Measurements from ENCODE around the gene RUBCN. TPM values are rescaled to one million over a fixed set of nuclear protein-coding genes. Genes with fewer than 3 reads are reported as not detected.
"Not testable (repeated sequence)": the region's sequence is repeated elsewhere in the genome, so short reads cannot be mapped to it uniquely, and the experiment has no call there.

RUBCN gene
- total and polyA plus RNA-seq, 2 donors from 2014 or later: 4.4 to 31.5 TPM

- peak overlapping the region in 2 of 3 donors; percentile 29 to 55 for H3K4me3 ChIP-seq (ENCODE audit: low read length in 3 of 3)
- FAIRE-seq; H3K27me3 ChIP-seq (ENCODE audit: control insufficient read depth, insufficient read depth, low read length); H3K27ac ChIP-seq (ENCODE audit: low read depth in 2 of 2, low read length in 2 of 2); DNase-seq; intact Hi-C loops (cut with DNase I); H3K4me1 ChIP-seq (ENCODE audit: control insufficient read depth in 2 of 3, insufficient read depth in 2 of 3, low read depth in 1 of 3, low read length in 3 of 3); H3K36me3 ChIP-seq (ENCODE audit: control insufficient read depth in 2 of 3, insufficient read depth in 3 of 3, low read length in 3 of 3); H3K9ac ChIP-seq (ENCODE audit: low read length in 3 of 3); H3K9me3 ChIP-seq (ENCODE audit: control insufficient read depth in 2 of 3, insufficient read depth in 1 of 3, low read length in 3 of 3): not testable (repeated sequence)
Measured at GRCh38 chr3:197626404-197627157, 110.1 kb downstream of the RUBCN start.

- H3K27ac ChIP-seq (ENCODE audit: low read depth in 2 of 2, low read length in 2 of 2); H3K4me1 ChIP-seq (ENCODE audit: control insufficient read depth in 2 of 3, insufficient read depth in 2 of 3, low read depth in 1 of 3, low read length in 3 of 3); FAIRE-seq; intact Hi-C loops (cut with DNase I); H3K9ac ChIP-seq (ENCODE audit: low read length in 3 of 3); DNase-seq; H3K9me3 ChIP-seq (ENCODE audit: control insufficient read depth in 2 of 3, insufficient read depth in 1 of 3, low read length in 3 of 3); H3K4me3 ChIP-seq (ENCODE audit: low read length in 3 of 3); H3K27me3 ChIP-seq (ENCODE audit: control insufficient read depth, insufficient read depth, low read length): not testable (repeated sequence)
- peaks cover 4 to 15% (median 5%) of the 10 kb centered on the region in 3 donors for H3K36me3 ChIP-seq (ENCODE audit: control insufficient read depth in 2 of 3, insufficient read depth in 3 of 3, low read length in 3 of 3)
Measured at GRCh38 chr3:197621478-197621877, 115.2 kb downstream of the RUBCN start.

Other genes with a start within 250 kb of the RUBCN start
- gene BDH1, start 180.9 kb downstream of the RUBCN start, total RNA-seq: 21.2 TPM
- 49.6 TPM for gene BDH1, start 180.9 kb downstream of the RUBCN start, polyA plus RNA-seq (ENCODE audit: insufficient read depth, low read depth, low replicate concordance)
- 53.7 TPM for gene FYTTD1, start 13.0 kb upstream of the RUBCN start, total RNA-seq
- gene FYTTD1, start 13.0 kb upstream of the RUBCN start, polyA plus RNA-seq (ENCODE audit: insufficient read depth, low read depth, low replicate concordance): 11.9 TPM
- 52.0 TPM for gene LRCH3, start 54.4 kb upstream of the RUBCN start, total RNA-seq
- gene LRCH3, start 54.4 kb upstream of the RUBCN start, polyA plus RNA-seq (ENCODE audit: insufficient read depth, low read depth, low replicate concordance): 11.6 TPM
- gene RPL35A, start 213.3 kb upstream of the RUBCN start, total RNA-seq: 721 TPM
- 1,510 TPM for gene RPL35A, start 213.3 kb upstream of the RUBCN start, polyA plus RNA-seq (ENCODE audit: insufficient read depth, low read depth, low replicate concordance)
- gene LMLN, start 223.3 kb upstream of the RUBCN start, total RNA-seq: 10.5 TPM
- 1.6 TPM for gene LMLN, start 223.3 kb upstream of the RUBCN start, polyA plus RNA-seq (ENCODE audit: insufficient read depth, low read depth, low replicate concordance)

All from kidney (tissue), 11 donors.